Measurements from ENCODE around the gene SEPTIN5. TPM values are rescaled to one million over a fixed set of nuclear protein-coding genes. Genes with fewer than 3 reads are reported as not detected.
"Not testable (repeated sequence)": the region's sequence is repeated elsewhere in the genome, so short reads cannot be mapped to it uniquely, and the experiment has no call there.

The SEPTIN5 gene
- total RNA-seq, 1 experiment from 2014 or later, result 50.4 TPM

- ChIA-PET CTCF (no interaction called here), POLR2A (ENCODE audit: low non-redundant PET) (no interaction called here)
- no peaks in the 10 kb centered on the region for H3K9me3 ChIP-seq (ENCODE audit: low read depth, low read length, poor library complexity, severe bottlenecking)
- BruUV-seq (replicated peaks), result no TSS peak
- intact Hi-C loops (cut with micrococcal nuclease; ENCODE audit: unreplicated experiment), result no loop called here
- H3K27ac ChIP-seq (ENCODE audit: low read depth, low read length, poor library complexity, severe bottlenecking), result no peak overlapping the region
- no peaks in the 10 kb centered on the region for H3K27me3 ChIP-seq (replicated peaks; ENCODE audit: insufficient read depth, low read depth, low read length, poor library complexity)
- TF ChIP-seq, protein P1, sequence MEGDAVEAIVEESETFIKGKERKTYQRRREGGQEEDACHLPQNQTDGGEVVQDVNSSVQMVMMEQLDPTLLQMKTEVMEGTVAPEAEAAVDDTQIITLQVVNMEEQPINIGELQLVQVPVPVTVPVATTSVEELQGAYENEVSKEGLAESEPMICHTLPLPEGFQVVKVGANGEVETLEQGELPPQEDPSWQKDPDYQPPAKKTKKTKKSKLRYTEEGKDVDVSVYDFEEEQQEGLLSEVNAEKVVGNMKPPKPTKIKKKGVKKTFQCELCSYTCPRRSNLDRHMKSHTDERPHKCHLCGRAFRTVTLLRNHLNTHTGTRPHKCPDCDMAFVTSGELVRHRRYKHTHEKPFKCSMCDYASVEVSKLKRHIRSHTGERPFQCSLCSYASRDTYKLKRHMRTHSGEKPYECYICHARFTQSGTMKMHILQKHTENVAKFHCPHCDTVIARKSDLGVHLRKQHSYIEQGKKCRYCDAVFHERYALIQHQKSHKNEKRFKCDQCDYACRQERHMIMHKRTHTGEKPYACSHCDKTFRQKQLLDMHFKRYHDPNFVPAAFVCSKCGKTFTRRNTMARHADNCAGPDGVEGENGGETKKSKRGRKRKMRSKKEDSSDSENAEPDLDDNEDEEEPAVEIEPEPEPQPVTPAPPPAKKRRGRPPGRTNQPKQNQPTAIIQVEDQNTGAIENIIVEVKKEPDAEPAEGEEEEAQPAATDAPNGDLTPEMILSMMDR (conservative IDR thresholded peaks at IDR 0.05; ENCODE audit: low read depth, low read length), result no peak
- no peak for TF ChIP-seq EZH2 (IDR thresholded peaks at IDR 0.05; ENCODE audit: borderline replicate concordance, low read depth, low read length, poor library complexity, severe bottlenecking)
- no peak for DNase-seq (ENCODE audit: low spot score)
- no peak overlapping the region for H3K4me3 ChIP-seq (ENCODE audit: low read depth, low read length, poor library complexity, severe bottlenecking)
- H3K36me3 ChIP-seq (ENCODE audit: insufficient read depth, low read length, poor library complexity, severe bottlenecking), result no peaks in the 10 kb centered on the region
- peaks cover 4% of the 10 kb centered on the region for H3K4me1 ChIP-seq (ENCODE audit: insufficient read depth, low read length, poor library complexity, severe bottlenecking)
These were observed 39.4 kb upstream of the SEPTIN5 start for GRCh38 chr22:19674929-19675253.

DNA sequence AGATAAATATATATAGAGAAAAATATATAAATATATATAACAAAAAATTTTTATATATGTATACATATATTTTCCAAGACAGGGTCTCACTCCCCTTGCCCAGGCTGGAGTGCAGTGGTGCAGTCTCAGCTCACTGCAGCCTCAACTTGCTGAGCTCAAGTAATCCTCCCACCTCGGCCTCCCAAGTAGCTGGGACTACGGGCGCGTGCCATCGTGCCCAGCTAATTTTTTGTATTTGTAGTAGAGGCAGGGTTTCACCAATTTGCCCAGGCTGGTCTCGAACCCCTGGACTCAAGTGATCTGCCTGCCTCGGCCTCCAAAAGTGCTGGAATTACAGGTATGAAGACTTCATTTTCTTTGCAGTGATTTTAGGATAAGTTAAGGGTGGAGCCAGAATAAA is 38.9 kb upstream of the SEPTIN5 start:
- H3K27me3 ChIP-seq (replicated peaks; ENCODE audit: insufficient read depth, low read depth, low read length, poor library complexity), result no peaks in the 10 kb centered on the region
- DNase-seq (ENCODE audit: low spot score), result no peak
- intact Hi-C loops (cut with micrococcal nuclease; ENCODE audit: unreplicated experiment), result no loop called here
- no peaks in the 10 kb centered on the region for H3K9me3 ChIP-seq (ENCODE audit: low read depth, low read length, poor library complexity, severe bottlenecking)
- no peaks in the 10 kb centered on the region for H3K36me3 ChIP-seq (ENCODE audit: insufficient read depth, low read length, poor library complexity, severe bottlenecking)
- TF ChIP-seq, protein P1 (conservative IDR thresholded peaks at IDR 0.05; ENCODE audit: low read depth, low read length), result no peak
- no peak for TF ChIP-seq EZH2 (IDR thresholded peaks at IDR 0.05; ENCODE audit: borderline replicate concordance, low read depth, low read length, poor library complexity, severe bottlenecking)
- BruUV-seq (replicated peaks), result no TSS peak
- ChIA-PET CTCF (no interaction called here), POLR2A (ENCODE audit: low non-redundant PET) (no interaction called here)
- no peak overlapping the region for H3K27ac ChIP-seq (ENCODE audit: low read depth, low read length, poor library complexity, severe bottlenecking)
- no peak overlapping the region for H3K4me3 ChIP-seq (ENCODE audit: low read depth, low read length, poor library complexity, severe bottlenecking)
- H3K4me1 ChIP-seq (ENCODE audit: insufficient read depth, low read length, poor library complexity, severe bottlenecking), result peaks cover 4% of the 10 kb centered on the region

GRCh38 chr22:19676437-19676836 is 37.9 kb upstream of the SEPTIN5 start:
- H3K4me3 ChIP-seq (ENCODE audit: low read depth, low read length, poor library complexity, severe bottlenecking); H3K9me3 ChIP-seq (ENCODE audit: low read depth, low read length, poor library complexity, severe bottlenecking); H3K36me3 ChIP-seq (ENCODE audit: insufficient read depth, low read length, poor library complexity, severe bottlenecking); H3K4me1 ChIP-seq (ENCODE audit: insufficient read depth, low read length, poor library complexity, severe bottlenecking); intact Hi-C loops (cut with micrococcal nuclease; ENCODE audit: unreplicated experiment); H3K27ac ChIP-seq (ENCODE audit: low read depth, low read length, poor library complexity, severe bottlenecking); H3K27me3 ChIP-seq (replicated peaks; ENCODE audit: insufficient read depth, low read depth, low read length, poor library complexity); BruUV-seq (replicated peaks); CTCF ChIA-PET; POLR2A ChIA-PET (ENCODE audit: low non-redundant PET); DNase-seq (ENCODE audit: low spot score): not testable (repeated sequence)

GRCh38 chr22:19678949-19679521 is 35.3 kb upstream of the SEPTIN5 start:
- TF ChIP-seq, protein P1 (conservative IDR thresholded peaks at IDR 0.05; ENCODE audit: low read depth, low read length), result no peak
- no peak for TF ChIP-seq EZH2 (IDR thresholded peaks at IDR 0.05; ENCODE audit: borderline replicate concordance, low read depth, low read length, poor library complexity, severe bottlenecking)
- Histone ChIP-seq H3K27ac (ENCODE audit: low read depth, low read length, poor library complexity, severe bottlenecking) (no peak overlapping the region), H3K4me1 (ENCODE audit: insufficient read depth, low read length, poor library complexity, severe bottlenecking) (peaks cover 4% of the 10 kb centered on the region), H3K4me3 (ENCODE audit: low read depth, low read length, poor library complexity, severe bottlenecking) (no peak overlapping the region), H3K36me3 (ENCODE audit: insufficient read depth, low read length, poor library complexity, severe bottlenecking) (no peaks in the 10 kb centered on the region), H3K27me3 (replicated peaks; ENCODE audit: insufficient read depth, low read depth, low read length, poor library complexity) (no peaks in the 10 kb centered on the region), H3K9me3 (ENCODE audit: low read depth, low read length, poor library complexity, severe bottlenecking) (peaks cover 3% of the 10 kb centered on the region)
- no TSS peak for BruUV-seq (replicated peaks)
- intact Hi-C loops (cut with micrococcal nuclease; ENCODE audit: unreplicated experiment), result no loop called here
- POLR2A ChIA-PET (ENCODE audit: low non-redundant PET), result no interaction called here
- DNase-seq (ENCODE audit: low spot score), result no peak
- CTCF ChIA-PET, result interaction anchor here (0.5 to 0.7 kb wide), 2 partner anchors 53 to 109 kb away, joined by 3 to 4 read pairs; no protein-coding TSS in a partner anchor

All from A673 (cell line).